ENCODE data around the gene CHID1.
A peak's percentile ranks its signal among the peaks of the same experiment; 100 is the strongest.

CHID1 gene

DNA sequence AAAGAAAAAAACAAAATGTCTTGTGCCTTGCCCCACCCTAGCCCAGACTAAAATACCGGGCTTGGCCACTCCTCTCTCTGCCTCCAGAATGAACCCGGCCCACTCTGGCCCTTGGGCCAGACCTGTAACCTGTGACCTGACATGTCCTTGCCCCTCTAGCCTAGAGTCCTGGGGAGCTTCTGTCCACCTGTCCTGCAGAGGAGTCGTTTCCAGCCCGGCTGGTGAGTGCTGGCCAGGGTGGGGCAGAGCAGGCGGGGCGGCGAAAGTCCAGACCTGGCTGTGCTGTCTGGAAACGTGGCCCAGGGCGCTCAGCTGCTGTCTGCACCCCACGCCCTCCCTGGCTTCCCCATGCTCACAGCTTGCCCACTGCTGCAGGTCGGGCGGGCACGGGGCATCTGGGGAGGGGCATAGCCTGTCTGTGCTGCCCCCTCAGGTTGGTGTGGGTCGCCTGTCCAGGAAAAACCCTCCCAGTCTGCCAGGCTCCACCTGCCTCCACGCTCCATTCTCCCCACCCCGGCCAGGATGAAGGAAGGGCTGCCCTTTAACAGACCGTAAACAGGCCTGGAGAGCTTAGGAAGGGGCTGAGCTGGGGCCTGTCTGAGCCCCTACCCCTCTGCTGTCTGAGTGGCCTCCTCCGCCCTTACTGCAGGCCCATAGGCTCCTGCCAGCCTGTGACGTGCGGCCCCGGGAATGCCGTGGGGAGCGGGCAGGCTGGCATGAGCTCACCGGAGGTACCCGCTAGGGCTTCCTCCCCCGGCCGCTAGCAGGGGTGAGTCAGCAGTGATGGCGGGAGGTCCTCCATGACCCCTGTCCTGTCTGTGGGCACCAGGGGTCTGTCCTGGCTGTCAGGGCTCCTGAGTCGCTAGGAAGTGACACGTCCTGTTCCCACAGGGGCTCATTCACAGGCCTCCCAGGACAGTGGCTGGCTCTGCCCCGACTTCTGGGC, 76.0 kb downstream of the CHID1 start:
- H3K4me3 ChIP-seq (ENCODE audit: low read depth, low read length): no peak overlapping the region
- TF ChIP-seq, protein P1, sequence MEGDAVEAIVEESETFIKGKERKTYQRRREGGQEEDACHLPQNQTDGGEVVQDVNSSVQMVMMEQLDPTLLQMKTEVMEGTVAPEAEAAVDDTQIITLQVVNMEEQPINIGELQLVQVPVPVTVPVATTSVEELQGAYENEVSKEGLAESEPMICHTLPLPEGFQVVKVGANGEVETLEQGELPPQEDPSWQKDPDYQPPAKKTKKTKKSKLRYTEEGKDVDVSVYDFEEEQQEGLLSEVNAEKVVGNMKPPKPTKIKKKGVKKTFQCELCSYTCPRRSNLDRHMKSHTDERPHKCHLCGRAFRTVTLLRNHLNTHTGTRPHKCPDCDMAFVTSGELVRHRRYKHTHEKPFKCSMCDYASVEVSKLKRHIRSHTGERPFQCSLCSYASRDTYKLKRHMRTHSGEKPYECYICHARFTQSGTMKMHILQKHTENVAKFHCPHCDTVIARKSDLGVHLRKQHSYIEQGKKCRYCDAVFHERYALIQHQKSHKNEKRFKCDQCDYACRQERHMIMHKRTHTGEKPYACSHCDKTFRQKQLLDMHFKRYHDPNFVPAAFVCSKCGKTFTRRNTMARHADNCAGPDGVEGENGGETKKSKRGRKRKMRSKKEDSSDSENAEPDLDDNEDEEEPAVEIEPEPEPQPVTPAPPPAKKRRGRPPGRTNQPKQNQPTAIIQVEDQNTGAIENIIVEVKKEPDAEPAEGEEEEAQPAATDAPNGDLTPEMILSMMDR (IDR thresholded peaks at IDR 0.05; ENCODE audit: borderline replicate concordance, insufficient read depth, low read depth, low read length): no peak

GRCh38 chr11:833849-834311, 76.7 kb downstream of the CHID1 start:
- H3K4me3 ChIP-seq (ENCODE audit: low read depth, low read length): no peak overlapping the region
- TF ChIP-seq, protein P1 (IDR thresholded peaks at IDR 0.05; ENCODE audit: borderline replicate concordance, insufficient read depth, low read depth, low read length): no peak

DNA sequence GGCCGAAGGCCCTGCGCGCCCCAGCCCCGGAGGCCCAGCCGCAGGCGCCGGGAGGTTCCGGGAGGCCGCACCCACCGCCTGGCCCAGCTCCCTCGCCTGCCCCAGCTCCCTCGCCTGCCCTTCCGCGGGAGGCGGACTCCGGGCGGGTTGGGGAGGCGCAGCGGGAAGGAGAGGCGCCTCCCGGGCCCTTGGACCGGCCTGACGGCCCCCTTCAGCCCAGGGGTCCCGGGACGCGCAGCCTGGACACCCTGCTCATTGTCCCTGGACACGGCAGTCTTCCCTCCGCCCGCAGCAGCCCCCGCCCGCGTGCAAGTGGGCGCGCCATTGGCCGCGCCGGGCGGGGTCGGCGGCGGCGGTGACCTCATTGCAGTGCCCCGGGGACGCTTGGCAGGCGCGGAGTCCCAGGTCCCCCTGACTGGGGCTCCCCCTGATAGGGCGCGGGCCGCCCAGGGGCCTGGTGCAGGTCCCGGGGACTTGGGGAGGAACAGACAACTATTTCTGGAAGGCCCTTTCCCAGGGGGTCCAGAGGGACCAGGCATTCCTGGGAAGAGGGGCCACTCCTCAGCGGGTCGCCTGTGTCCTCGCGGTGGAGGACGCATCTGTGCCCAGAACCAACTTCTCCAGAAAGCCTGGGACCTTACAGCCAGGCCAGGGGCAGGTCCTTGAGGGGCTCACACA, 77.4 kb downstream of the CHID1 start:
- TF ChIP-seq, protein P1 (IDR thresholded peaks at IDR 0.05; ENCODE audit: borderline replicate concordance, insufficient read depth, low read depth, low read length): no peak
- H3K4me3 ChIP-seq (ENCODE audit: low read depth, low read length): peak overlapping the region; percentile 63

DNA sequence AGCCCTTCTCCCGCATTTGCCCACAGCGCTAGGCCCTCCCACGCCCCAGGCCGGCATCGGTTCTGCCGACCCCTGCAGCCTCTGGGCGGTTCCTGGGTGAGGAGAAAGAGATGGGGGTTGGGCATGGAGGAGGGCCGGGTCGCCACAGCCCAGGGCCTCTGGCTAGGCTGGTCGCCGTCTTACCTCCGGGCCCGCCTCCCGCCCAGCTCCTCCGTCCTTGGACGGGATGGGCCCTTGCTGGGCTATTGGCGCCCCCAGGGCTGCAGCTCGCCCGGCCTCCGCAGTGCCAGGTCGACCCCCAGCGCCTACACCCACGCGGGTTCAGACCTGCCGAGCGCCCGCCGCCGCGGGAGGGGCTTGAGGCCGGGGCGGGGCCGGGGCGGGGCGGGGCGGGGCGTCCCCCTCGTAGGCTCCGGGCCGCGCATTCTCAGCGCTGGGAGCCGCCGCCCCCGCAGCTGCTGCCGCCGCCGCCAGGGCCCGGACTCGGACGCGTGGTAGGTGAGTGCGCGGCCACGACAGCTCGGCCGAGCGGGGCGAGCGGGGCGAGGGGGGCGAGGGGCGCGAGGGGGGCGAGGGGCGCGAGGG, 78.0 kb downstream of the CHID1 start, which contains the start of gene CD151:
Gene CD151 (plus strand): TSS at position 424 of the 585 bp plus-strand sequence. CDS start 3,118 bp downstream, outside the sequence.
- TF ChIP-seq, protein P1 (IDR thresholded peaks at IDR 0.05; ENCODE audit: borderline replicate concordance, insufficient read depth, low read depth, low read length): no peak

DNA sequence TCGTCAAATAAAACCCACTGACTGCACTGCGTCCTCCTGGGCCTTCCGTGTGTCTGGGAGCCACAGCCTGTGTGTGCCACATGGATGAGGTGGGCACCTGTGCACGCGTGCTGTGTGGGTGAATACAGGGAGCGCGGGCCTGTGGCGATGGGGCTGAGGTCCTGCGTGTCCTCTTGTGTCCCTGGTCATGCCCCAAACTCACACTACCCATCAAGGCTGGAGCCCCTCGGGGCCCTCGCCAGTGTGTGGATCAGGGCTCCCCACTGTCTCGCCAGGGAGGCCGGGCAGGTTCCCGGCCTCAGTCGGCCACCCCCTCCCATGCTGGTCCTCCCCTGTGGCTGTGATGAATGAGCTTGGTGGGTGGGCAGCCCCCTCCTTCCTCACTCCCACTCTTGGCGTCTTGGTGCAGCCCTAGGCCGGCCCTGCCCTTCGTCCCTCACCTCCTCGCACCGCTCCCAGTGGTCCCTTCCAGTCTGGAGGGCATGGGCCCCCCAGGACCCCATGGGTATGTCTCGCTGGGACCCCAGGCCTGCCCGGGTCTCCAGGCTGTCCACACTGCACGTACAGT, 78.6 kb downstream of the CHID1 start:
- no peak overlapping the region for H3K4me3 ChIP-seq (ENCODE audit: low read depth, low read length)
- TF ChIP-seq, protein P1 (IDR thresholded peaks at IDR 0.05; ENCODE audit: borderline replicate concordance, insufficient read depth, low read depth, low read length): no peak

More for the DNA sequence above, 78.0 kb downstream of the CHID1 start, which contains the start of gene CD151:
- H3K4me3 ChIP-seq (ENCODE audit: low read depth, low read length): peak within 1 kb of the TSS; percentile 63

- no peak overlapping the region for H3K4me3 ChIP-seq (ENCODE audit: low read depth, low read length)
- TF ChIP-seq, protein P1 (IDR thresholded peaks at IDR 0.05; ENCODE audit: borderline replicate concordance, insufficient read depth, low read depth, low read length): no peak
These were observed 79.3 kb downstream of the CHID1 start for GRCh38 chr11:831118-831864.
